Central memory CD8-positive, alpha-beta T cell (primary cell): ENCODE measurements around the gene ZSWIM1.
"Not testable (repeated sequence)": the region's sequence is repeated elsewhere in the genome, so short reads cannot be mapped to it uniquely, and the experiment has no call there.

Source experiments
- ATAC-seq: fragments of 150-1000 bp; cut with Tn5 transposase; replicated peaks from 2 replicates; pipeline ENCODE4 v1.10.0; 2022; ENCODE audit warnings: mild to moderate bottlenecking, moderate FRiP score, moderate number of reproducible peaks; ENCODE audit not compliant: poor library complexity, severe bottlenecking; ENCODE audit errors: extremely low read depth
- DNase-seq, 2 donors: peaks; one replicate each; pipeline ENCODE4 v3.0.0; 2021; ENCODE audit warnings: low spot score in 2 of 2
- H3K27ac Mint-ChIP-seq: one replicate; pipeline ENCODE4 v1.8.0; 2022; ENCODE audit warnings: low read depth, mild to moderate bottlenecking, moderate library complexity, mixed read lengths
- H3K27me3 Mint-ChIP-seq: one replicate; pipeline ENCODE4 v1.8.0; 2022; ENCODE audit warnings: mixed read lengths
- H3K36me3 Mint-ChIP-seq: one replicate; pipeline ENCODE4 v1.8.0; 2022; ENCODE audit warnings: mild to moderate bottlenecking, moderate library complexity, mixed read lengths; ENCODE audit not compliant: insufficient read depth
- H3K4me1 Mint-ChIP-seq: one replicate; pipeline ENCODE4 v1.8.0; 2022; ENCODE audit warnings: mixed read lengths
- H3K4me3 Mint-ChIP-seq: one replicate; pipeline ENCODE4 v1.8.0; 2022; ENCODE audit warnings: mild to moderate bottlenecking, moderate library complexity, mixed read lengths
- H3K9me3 Mint-ChIP-seq: one replicate; pipeline ENCODE4 v1.8.0; 2022; ENCODE audit warnings: mixed read lengths

Gene ZSWIM1

GRCh38 chr20:45920462-45921336 is 39.7 kb downstream of the ZSWIM1 start:
- Mint-ChIP-seq H3K27me3 (peaks cover 56% of the 10 kb centered on the region), H3K9me3 (no peaks in the 10 kb centered on the region)

DNA sequence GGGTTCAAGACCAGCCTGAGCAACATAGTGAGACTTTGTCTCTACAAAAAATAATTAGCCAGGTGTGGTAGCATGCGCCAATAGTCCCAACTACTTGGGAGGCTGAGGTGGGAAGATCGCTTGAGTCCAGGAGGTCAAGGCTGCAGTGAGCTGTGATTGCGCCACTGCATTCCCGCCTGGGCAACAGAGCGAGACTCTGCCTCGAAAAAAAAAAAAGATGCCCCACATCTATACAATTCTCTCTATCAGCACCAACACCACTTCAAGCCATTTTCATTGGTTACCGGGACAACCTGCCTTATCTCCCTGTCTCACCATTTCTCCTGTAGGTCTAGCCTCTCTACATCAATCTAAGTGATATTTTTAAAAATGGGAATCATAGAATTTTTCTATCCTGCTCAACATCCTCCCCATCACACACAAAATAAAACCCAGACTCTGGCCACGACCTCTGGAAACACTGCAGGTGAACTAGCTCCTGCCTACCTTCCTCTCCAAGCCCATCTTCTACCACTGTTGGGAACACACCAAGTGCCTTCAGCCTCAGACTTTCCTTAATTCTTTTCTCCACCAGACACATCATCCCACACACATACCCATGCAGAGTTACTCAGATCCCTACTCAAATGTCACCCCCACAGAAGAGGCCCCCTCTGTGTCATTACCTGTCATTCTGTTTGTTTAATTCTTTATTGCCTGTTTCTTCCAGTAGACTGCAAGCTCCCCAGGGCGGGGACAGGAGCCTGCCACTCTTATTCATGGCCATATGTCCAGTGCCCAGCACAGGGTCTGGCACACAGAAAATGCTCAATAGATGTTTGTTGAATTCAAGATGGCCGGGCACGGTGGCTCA is 40.5 kb downstream of the ZSWIM1 start:
- H3K27me3 Mint-ChIP-seq = peaks cover 47% of the 10 kb centered on the region
- no peak for DNase-seq
- no peaks in the 10 kb centered on the region for H3K4me1 Mint-ChIP-seq
- no peak overlapping the region for H3K4me3 Mint-ChIP-seq
- H3K36me3 Mint-ChIP-seq = peaks cover 2% of the 10 kb centered on the region
- no peak overlapping the region for H3K27ac Mint-ChIP-seq
- ATAC-seq = no peak
- H3K9me3 Mint-ChIP-seq = no peaks in the 10 kb centered on the region

More at GRCh38 chr20:45920462-45921336, 39.7 kb downstream of the ZSWIM1 start:
- peaks cover 2% of the 10 kb centered on the region for H3K36me3 Mint-ChIP-seq
- H3K4me1 Mint-ChIP-seq = no peaks in the 10 kb centered on the region
- ATAC-seq = no peak
- DNase-seq = no peak
- no peak overlapping the region for H3K4me3 Mint-ChIP-seq
- H3K27ac Mint-ChIP-seq = no peak overlapping the region

DNA sequence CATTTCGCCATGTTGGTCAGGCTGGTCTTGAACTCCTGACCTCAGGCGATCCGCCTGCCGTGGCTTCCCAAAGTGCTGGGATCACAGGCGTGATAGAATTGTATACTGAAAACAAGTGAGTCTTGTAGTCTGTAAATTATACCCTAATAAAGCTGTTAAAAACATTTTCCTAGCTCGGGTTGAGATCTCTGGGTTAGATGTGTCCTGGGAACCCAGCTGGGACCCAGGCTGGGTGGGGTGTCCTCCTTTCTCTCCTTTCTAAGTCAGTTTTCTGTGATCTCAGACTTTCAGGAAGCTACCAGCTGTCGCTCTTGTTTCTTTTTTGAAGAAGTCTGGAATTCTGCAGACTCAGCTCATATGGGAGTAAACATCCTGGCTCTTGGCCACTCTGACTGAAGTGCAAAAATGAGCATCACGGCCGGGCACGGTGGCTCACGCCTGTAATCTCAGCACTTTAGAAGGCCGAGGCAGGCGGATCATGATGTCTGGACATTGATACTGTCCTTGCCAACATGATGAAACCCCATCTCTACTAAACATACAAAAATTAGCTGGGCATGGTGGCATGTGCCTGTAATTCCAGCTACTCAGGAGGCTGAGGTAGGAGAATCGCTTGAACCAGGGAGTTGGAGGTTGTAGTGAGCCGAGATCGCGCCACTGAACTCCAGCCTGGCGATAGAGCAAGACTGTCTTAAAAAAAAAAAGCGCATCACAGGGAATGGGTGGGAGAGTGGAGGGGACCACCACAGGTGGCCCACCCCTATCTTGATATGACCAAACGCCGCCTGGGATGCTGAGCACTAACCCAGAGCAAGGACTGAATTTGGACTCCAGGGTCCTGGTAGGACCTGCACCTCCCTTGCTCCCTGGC is 43.6 kb downstream of the ZSWIM1 start:
- H3K27ac Mint-ChIP-seq = no peak overlapping the region
- H3K4me3 Mint-ChIP-seq = no peak overlapping the region

GRCh38 chr20:45925821-45926506 is 44.9 kb downstream of the ZSWIM1 start:
- H3K27ac Mint-ChIP-seq = peak overlapping the region; percentile 57
- peaks cover 13% of the 10 kb centered on the region for H3K27me3 Mint-ChIP-seq
- H3K36me3 Mint-ChIP-seq = peaks cover 4% of the 10 kb centered on the region
- H3K9me3 Mint-ChIP-seq = no peaks in the 10 kb centered on the region
- ATAC-seq (no peak), DNase-seq (no peak)
- no peak overlapping the region for H3K4me3 Mint-ChIP-seq
- peaks cover 5% of the 10 kb centered on the region for H3K4me1 Mint-ChIP-seq

More for the DNA sequence above, 43.6 kb downstream of the ZSWIM1 start:
- Mint-ChIP-seq H3K4me1 (peaks cover 5% of the 10 kb centered on the region), H3K36me3 (peaks cover 4% of the 10 kb centered on the region), H3K27me3 (peaks cover 26% of the 10 kb centered on the region), H3K9me3 (no peaks in the 10 kb centered on the region)
- DNase-seq (no peak), ATAC-seq (no peak)

DNA sequence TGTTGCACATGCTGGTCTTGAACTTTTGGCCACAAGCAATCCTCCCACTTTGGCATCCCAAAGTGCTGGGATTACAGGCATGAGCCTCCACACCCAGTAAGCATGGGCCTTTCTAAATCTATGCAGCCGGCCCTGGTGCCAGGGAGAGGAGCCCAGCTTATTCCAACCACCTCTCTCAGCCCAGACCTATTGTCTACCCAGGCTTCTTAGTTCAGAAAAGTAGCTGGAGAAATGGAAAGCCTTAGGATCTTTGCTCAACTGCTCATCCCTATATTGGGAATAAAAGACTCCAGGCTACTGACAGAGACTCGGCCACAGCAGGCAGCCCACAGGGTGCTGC is 45.7 kb downstream of the ZSWIM1 start:
- Mint-ChIP-seq H3K27ac (no peak overlapping the region), H3K4me3 (no peak overlapping the region), H3K4me1 (peaks cover 5% of the 10 kb centered on the region), H3K27me3 (peaks cover 5% of the 10 kb centered on the region), H3K36me3 (peaks cover 4% of the 10 kb centered on the region), H3K9me3 (no peaks in the 10 kb centered on the region)
- no peak for DNase-seq
- ATAC-seq = no peak

- H3K27ac Mint-ChIP-seq = no peak overlapping the region
- H3K4me1 Mint-ChIP-seq = peaks cover 5% of the 10 kb centered on the region
- peaks cover 4% of the 10 kb centered on the region for H3K36me3 Mint-ChIP-seq
- ATAC-seq = no peak
- H3K27me3 Mint-ChIP-seq = no peaks in the 10 kb centered on the region
- H3K4me3 Mint-ChIP-seq = no peak overlapping the region
- DNase-seq = no peak
- H3K9me3 Mint-ChIP-seq = no peaks in the 10 kb centered on the region
Measured at GRCh38 chr20:45927071-45927878, 46.2 kb downstream of the ZSWIM1 start.

DNA sequence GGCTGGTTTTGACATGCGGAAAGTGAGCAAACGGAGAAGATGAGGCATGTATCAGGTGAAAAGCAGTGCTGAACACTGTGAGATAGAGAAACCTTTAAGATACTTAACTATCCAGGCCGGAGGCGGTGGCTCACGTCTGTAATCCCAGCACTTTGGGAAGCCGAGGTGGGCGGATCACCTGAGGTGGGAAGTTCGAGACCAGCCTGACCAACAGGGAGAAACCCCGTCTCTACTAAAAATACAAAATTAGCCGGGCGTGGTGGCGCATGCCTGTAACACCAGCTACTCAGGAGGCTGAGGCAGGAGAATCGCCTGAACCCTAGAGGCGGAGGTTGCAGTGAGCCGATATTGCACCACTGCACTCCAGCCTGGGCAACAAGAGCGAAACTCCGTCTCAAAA is 50.7 kb downstream of the ZSWIM1 start:
- H3K4me1 Mint-ChIP-seq, H3K27ac Mint-ChIP-seq, H3K9me3 Mint-ChIP-seq, ATAC-seq, H3K27me3 Mint-ChIP-seq, H3K4me3 Mint-ChIP-seq, DNase-seq: not testable (repeated sequence)
- H3K36me3 Mint-ChIP-seq = peaks cover 25% of the 10 kb centered on the region

DNA sequence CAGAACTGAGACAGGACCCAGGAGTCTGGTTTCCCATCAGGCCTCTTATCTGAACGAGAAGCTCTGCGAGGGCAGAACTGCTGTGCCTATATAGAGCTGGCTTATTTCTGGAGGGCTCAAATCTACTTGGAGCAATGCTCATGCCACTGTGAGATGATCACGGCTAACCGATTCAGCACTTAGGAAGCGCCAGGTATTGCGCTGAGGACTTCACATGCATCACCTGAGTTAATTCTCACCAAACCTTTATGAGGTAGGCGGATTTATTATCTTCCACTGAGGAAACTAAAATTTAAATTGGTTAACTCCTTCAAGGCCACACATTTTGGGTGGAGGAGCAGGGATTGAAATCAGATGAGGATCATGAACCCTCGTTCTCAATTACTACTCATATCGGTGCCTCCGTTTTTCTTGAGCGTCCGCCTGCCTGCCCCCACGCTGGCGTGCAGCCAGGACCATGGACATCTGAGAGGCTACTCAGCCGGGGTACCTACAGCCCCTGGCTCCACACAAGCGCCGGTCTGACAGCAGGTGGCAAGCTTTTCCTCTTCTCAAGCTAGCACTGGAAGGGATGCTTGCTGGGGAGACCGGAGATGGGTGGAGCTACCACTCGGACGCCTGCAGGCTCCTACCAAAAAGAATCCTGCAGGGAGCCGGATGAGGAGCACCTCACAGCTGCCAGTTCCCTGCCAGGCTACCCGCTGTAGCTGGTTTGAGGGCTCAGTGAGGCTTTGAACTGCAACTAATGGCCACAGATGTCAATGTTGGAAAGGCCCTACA is 52.4 kb downstream of the ZSWIM1 start:
- Mint-ChIP-seq H3K4me3 (peak overlapping the region; percentile 98), H3K4me1 (peaks cover 14% of the 10 kb centered on the region), H3K27me3 (no peaks in the 10 kb centered on the region), H3K27ac (peak overlapping the region; percentile 96), H3K9me3 (no peaks in the 10 kb centered on the region), H3K36me3 (peaks cover 35% of the 10 kb centered on the region)
- ATAC-seq = no peak
- peak in 1 of 2 donors; percentile 27 for DNase-seq

- no peak for ATAC-seq
- peak overlapping the region; percentile 98 for H3K4me3 Mint-ChIP-seq
Measured at GRCh38 chr20:45934046-45934585, 53.1 kb downstream of the ZSWIM1 start.

More at GRCh38 chr20:45934046-45934585, 53.1 kb downstream of the ZSWIM1 start:
- H3K4me1 Mint-ChIP-seq = peaks cover 16% of the 10 kb centered on the region
- peaks cover 39% of the 10 kb centered on the region for H3K36me3 Mint-ChIP-seq
- H3K27ac Mint-ChIP-seq = peak overlapping the region; percentile 96
- H3K9me3 Mint-ChIP-seq = no peaks in the 10 kb centered on the region
- no peaks in the 10 kb centered on the region for H3K27me3 Mint-ChIP-seq
- DNase-seq = no peak
